GM23338 (cell line): Measurements from ENCODE around the gene STXBP5.

Experiments
- POLR2AphosphoS5 ChIP-seq: IDR thresholded peaks from 2 replicates; pipeline ENCODE4 v1.6.1; 2016; ENCODE audit warnings: antibody characterized with exemption, low read depth
- TF ChIP-seq, protein P1 (sequence below), 2 experiments: fragments of 200-600 bp in 1 of 2; sonication (generic) in 1 of 2; conservative IDR thresholded peaks; 2 replicates each; pipeline versions ENCODE4 v1.5.1 to v1.6.1; 2016 to 2017; ENCODE audit warnings: antibody characterized with exemption in 2 of 2, low read depth in 2 of 2, mild to moderate bottlenecking in 2 of 2, moderate library complexity in 1 of 2

DNA sequence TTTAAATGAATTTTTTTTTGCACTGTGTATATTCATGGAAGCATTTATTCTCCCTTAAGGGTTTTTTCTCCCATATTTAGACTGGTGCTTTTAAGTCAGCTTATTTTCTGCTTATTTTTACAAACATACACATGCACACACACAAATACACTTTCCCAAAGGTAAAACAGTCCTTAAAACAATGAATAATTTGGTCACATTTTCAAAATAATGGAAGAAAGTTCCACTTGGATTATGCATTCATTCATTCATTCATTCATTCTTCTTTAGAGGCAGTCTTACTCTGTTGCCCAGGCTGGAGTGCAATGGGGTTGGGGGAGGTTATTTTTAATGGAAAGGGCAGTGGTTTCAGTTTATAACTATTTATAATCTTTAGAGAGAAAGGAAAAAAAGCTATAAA, 69.8 kb downstream of the STXBP5 start:
- no peak for TF ChIP-seq POLR2AphosphoS5
- TF ChIP-seq, protein P1, sequence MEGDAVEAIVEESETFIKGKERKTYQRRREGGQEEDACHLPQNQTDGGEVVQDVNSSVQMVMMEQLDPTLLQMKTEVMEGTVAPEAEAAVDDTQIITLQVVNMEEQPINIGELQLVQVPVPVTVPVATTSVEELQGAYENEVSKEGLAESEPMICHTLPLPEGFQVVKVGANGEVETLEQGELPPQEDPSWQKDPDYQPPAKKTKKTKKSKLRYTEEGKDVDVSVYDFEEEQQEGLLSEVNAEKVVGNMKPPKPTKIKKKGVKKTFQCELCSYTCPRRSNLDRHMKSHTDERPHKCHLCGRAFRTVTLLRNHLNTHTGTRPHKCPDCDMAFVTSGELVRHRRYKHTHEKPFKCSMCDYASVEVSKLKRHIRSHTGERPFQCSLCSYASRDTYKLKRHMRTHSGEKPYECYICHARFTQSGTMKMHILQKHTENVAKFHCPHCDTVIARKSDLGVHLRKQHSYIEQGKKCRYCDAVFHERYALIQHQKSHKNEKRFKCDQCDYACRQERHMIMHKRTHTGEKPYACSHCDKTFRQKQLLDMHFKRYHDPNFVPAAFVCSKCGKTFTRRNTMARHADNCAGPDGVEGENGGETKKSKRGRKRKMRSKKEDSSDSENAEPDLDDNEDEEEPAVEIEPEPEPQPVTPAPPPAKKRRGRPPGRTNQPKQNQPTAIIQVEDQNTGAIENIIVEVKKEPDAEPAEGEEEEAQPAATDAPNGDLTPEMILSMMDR (conservative IDR thresholded peaks at IDR 0.05; ENCODE audit: low read depth in 2 of 2): no peak
